Limb (tissue), 2 donors: ENCODE data around the gene CD200.
A peak's percentile ranks its signal among the peaks of the same experiment; 100 is the strongest.
"Not testable (repeated sequence)": the region's sequence is repeated elsewhere in the genome, so short reads cannot be mapped to it uniquely, and the experiment has no call there.

Source experiments
- DNase-seq, 2 donors: peaks; one replicate each; pipeline ENCODE4 v3.0.0-alpha.2; 2016; ENCODE audit errors: extremely low spot score in 2 of 2

CD200 gene

DNA sequence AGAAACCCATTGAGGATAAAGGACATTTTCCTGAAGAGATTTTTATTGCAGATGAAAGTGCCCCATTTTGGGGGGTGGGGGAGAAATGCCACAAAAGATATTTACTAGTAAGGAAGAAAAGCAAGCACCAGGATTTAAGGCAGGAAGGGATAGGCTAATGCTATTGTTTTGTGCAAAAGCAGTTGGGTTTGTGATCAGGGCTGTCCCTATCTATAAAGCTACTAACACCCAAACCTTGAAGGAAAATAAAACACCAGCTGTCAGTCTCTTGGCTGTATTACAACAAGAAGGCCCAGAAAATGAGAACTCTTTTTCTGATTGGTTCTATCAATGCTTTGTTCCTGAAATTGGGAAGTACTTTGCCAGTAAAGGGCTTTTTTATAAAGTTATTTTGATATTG, 56.0 kb downstream of the CD200 start:
- DNase-seq, result no peak

DNA sequence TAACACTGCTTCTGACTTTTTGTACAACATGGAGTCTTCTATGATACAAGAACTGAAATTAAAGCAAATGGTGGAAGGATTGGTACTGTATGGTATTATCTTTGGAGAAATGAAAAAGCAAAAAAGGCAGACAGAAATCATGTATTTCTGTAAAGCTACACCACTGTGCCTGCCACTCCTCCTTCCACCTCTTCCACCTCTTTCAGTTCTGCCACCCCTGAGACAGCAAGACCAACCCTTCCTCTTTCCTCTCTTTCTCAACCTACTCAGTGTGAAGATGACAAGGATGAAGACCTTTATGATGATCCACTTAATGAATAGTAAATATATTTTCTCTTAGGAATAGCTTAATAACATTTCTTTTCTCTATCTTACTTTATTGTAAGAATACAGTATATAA, 57.0 kb downstream of the CD200 start:
- no peak for DNase-seq

DNA sequence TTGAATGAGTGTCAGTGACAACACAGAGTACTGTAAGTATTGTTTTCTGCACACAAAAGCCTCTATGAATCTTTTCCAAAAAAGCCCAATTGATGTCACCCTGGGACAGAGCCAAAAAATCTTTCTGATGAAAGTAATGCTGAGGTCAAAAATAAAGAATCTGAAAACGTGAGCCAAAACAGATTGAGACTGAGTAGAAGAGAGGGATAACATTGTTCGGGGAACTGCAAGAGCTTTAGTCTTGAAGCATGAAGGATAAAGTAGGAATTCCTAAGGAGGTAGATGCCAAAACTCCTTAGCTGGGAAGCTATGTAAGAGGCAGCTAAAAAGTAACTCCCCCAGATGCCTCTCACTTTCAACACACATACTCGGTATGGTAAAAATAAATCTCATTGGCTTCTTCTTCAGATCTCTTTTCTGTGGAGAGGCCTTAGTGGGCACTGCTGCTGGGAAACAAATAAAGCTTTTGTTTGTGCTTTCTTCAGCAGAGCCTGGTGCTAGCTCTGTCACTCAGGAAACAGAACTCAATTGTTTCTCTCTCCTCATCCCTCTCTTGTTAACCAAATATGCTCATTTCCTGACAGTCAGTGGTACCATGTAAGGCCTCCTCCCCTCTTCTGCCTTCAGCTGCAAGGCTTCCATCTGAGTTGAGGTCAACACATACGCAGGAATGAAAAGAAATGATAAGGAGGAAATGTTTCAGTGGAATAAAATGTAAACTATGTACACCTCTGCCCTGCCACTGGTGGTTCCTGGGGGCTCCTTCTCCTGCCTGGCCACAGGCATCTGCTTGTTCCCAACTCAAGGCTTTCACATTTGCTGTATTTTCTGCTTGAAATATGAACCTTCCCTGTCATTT, 58.1 kb downstream of the CD200 start:
- DNase-seq, result peak; percentile 32 to 80

DNA sequence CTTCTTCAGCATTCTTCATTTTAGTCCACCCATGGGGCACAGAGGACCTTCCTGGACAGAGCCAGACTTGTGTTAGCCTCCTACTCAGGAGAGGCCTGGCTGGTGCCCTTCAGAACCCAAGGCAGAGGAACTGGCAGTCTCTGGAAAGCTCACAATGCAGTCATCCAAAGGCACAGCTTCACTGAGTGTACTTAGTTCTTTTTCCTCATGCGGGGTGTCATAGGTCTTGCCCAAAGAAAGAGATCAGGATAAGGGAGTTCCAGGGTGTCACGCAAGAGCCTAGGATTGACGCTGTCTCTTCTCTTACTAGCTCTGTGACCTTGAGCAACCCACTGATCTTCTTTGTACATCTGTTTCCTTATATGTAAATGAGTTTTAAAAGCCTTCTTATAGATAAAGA, 58.7 kb downstream of the CD200 start:
- DNase-seq, result no peak

DNA sequence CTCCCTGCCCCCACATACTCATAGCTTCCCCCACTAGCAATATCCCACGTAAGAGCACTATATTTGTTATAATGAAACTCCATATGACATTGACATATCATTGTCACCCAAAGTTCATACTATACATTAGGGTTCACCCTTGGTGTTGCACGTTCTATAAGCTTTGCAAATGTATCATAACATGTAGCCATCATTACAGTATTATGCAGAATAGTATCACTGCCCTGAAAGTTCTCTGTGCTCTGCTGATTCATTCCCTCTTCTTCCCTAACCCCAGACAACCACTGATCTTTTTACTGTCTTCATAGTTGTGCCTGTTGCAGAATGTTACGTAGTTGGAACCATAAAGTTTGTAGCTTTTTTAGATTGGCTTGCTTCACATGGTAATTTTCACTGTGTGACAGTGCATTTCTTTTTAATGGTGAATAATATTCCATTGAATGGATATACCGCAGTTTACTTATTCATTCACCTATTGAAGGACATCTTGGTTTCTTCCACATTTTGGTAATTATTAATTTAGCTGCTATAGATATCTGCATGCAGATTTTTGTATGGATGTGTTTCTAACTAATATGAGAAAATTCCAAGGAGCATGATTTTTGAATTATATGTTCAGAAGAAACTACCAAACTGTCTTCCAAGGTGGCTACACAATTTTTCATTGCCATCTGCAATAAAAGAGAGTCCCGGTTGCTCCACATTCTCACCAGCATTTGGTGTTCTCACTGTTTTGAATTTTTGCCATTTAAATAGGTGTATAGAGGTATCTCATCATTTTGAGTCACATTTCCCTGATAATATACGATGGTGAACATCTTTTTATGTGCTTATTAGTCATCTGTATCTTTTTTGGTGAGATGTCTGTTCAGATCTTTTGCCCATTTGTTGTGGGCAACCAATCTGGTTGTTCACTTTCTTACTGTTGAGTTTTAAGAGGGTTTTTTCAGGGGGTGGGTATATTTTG, 59.7 kb downstream of the CD200 start:
- DNase-seq, result no peak

DNA sequence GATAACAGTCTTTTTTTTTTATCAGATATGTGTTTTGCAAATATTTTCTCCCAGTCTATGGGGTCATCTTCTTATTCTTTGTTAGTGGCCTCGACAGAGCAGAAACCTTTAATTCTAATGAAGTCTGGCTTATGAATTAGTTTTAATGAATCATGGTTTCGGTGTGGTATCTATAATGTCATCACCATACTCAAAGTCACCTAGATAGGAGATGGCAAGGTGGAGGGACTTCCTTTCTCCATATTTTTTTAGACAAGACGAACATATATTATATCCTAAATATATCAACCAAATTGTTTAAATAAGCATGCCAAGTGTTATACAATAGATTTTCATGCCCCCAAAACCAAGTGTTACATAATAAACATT, 60.4 kb downstream of the CD200 start:
- no peak for DNase-seq

DNA sequence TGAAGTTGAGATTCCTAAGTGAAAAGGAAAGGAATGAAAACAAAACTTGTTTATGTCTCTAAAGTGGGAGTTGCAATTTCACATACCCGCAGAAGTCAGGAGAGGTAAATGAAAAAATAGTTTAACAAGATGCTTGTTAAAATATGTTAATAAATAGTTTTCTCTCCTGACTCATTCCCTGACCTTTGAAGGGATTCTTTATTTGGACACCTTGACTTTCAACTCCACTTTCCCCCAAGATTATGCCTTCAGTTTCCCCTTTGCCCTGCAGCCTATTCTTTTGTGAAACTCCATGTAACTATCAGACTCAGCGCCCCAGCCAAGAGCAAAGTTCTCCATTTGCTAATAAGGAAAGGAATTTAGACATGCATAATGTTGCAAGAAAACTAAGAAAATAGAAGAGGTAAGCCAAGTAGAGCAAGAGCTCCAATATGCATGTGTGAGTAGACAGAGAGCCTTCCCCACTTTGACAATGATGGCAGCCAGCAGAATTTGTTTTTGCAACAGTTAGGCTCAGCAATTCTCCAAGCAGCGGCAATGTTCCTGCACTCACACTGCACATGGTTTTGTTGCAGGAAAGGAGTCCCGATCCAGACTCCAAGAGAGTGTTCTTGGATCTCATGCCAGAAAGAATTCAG, 61.2 kb downstream of the CD200 start:
- no peak for DNase-seq

DNA sequence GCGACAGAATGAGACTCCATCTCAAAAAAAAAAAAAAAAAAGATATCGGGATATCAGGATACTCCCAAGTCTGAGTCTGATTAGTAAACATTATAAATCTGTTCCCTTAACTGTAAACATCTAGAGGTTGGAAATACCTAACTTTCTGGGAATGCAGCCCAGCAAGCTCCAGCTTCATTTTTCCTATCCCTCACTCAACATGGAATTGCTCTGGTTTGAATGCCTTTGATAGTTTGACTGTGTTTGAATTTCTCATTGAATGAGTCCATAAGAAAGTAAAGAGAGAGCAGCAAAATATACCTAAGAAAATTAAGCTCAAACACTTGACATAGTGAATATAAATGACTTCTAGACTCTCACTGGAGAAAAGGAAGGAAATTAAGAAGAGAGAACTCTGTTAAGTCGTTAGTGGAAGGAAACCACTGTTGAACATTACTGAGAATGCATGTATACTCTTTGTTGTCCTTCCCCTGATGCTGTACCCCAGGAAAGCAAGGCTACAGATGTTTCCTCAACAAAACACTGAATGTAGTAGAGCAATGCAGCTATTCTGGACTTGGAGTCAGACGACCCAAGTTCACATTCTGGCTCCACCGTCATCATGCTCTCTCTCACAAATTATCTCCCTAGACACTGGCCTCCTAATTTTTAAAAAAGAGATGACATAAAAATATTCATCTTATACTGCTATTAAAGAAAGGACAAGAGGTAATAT, 62.4 kb downstream of the CD200 start:
- peak in 1 of 2 donors; percentile 24 for DNase-seq

DNA sequence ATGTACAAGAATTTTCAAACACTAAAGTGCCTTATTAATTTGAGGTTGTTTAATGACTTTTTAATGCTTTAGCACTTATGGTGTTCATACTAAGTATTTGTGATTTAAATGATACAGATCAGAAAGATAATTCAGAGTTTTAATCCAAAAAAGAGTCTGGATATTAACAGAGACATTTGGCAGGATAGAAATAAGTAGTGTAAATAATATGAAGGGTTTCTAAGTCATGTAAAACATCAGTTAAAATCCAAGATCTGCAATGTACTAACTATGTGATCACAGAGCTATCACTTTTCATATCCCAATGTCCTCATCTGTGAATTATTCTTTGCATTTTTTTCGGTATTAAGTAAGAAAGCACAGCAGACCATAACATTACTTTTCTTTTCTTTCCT, 62.9 kb downstream of the CD200 start:
- no peak for DNase-seq

DNA sequence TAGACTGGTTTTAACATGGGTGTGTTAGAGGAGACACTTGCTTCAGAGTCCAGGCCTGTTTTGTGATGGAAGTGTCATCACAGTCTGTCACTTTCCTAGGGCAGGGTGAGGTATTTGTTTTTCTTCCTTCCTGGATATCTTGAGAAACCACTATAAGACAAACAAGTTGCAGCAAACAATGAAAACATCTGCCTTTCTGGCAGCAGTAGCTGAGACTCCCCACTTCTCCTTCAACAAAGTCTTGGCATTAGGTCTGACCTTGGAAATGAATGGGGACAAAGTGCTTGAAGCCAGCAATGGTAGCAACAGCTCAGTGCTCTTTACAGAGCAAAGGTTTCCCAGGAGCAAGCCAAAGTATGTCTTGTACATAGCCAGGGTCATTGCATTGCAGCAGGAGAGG, 64.6 kb downstream of the CD200 start:
- DNase-seq, result no peak

DNA sequence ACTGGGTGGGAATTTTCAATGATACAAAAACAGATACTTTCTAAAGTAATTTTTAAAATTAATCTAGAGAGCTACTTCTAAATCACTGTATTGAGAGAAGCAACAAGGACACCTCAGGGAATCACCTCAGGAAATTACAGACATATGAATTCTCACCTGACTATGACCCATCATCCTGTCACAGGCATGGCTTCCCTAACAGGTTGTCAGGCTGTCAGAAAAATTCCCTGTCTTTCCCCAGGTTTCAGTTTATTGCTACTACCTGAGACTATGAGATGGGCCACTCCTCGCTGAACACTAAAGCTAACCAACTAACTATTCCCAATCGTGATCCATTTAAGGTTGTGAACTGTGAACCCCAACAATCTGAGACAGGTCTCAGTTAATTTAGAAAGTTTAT, 66.1 kb downstream of the CD200 start:
- no peak for DNase-seq

DNA sequence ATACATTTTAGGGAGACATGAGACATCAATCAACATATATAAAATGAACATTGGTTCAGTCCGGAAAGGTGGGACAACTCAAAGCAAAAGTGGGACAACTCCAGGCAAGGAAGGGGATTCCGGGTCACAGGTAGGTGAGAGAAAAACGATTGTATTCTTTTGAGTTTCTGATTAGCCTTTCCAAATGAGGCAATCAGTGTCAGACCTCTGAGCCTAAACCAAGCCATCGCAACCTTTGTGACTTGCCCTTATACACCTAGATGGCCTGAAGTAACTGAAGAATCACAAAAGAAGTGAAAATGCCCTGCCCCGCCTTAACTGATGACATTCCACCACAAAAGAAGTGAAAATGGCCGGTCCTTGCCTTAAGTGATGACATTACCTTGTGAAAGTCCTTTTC, 66.6 kb downstream of the CD200 start:
- not testable (repeated sequence) for DNase-seq

DNA sequence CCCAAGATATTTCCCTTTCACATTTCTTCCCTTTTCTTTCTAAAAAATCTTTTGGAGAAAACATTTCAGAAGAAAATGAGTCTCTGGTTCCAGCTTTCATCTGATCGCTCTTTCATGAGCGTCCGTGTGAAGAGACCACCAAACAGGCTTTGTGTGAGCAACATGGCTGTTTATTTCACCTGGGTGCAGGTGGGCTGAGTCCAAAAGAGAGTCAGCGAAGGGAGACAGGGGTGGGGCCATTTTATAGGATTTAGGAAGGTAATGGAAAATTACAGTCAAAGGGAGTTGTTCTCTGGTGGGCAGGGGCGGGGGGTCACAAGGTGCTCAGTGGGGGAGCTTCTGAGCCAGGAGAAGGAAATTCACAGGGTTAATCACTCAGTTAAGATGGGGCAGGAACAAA, 67.4 kb downstream of the CD200 start:
- DNase-seq, result not testable (repeated sequence)

DNA sequence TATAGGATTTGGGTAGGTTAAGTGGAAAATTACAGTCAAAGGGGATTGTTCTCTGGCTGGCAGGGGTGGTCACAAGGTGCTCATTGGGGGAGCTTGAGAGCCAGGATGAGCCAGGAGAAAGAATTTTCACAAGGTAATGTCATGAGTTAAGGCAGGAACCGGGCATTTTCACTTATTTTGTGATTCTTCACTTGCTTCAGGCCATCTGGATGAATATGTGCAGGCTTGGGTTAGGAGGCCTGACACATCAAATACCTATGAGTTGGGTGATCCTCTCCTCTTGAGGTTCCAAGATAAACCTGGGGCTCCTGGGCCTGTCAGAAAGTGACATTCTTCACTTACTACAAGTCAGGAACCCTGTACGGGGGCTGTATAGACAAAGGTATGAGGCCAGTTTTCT, 68.7 kb downstream of the CD200 start:
- no peak for DNase-seq

DNA sequence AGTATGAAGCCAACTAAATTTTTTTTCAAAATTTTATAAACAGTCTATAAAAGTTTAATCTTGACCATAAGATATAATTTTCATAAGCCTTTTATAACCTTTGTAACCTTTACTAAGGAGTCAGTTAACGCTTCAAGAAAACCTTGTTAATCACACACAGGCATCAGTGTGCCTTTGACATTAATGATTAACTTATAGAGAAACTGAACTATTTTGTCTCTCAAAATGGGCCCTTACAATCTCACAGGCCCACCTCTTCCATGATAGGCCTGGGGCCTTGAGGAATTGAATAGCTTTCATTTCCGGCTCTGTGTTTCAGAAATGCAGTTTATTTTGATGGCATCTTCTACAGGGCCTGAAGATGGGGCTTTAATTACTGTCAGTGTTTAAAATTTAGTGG, 70.1 kb downstream of the CD200 start:
- DNase-seq, result no peak

DNA sequence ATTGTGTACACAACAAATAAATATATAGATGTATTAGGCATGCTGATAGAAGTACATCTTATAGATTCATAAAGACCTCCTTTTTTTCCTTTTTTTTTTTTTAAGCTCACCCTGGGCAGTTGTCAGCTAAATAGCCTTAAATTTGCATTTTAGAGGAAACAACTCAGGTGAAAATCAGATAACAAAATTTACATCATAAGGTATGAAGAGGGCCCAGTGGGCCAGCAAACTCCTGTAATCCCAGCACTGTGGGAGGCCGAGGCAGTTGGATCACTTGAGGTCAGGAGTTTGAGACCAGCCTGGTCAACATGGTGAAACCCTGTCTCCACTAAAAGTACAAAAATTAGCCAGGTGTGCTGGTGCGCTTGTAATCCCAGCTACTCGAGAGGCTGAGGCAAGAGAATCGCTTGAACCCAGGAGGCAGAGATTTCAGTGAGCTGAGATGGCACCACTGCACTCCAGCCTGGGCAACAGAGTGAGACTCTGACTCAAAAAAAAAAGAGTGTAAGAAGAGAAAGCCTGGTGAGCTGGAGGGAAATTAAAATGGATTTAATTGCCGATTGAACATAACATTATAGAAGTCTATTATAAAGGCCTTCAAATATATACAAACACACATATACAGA, 72.1 kb downstream of the CD200 start:
- DNase-seq, result not testable (repeated sequence)

DNA sequence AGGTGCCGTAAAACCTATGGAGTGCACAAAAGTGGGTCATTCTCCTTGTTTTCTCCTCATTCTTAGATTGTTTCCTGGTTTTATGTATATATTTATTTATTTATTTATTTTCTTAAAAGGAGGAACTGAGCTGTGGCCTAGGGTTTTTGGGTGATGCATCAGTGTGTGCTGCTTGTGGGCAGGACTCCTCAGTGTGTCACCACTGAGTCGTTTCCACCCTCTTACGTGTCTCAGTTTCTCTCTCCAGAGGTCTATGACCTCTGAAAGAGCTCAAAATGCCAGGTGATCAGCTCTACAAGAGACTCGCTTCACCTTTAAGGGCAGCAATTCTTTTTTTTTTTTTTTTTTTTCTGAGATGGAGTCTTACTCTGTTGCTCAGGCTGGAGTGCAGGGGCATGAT, 72.9 kb downstream of the CD200 start:
- no peak for DNase-seq

DNA sequence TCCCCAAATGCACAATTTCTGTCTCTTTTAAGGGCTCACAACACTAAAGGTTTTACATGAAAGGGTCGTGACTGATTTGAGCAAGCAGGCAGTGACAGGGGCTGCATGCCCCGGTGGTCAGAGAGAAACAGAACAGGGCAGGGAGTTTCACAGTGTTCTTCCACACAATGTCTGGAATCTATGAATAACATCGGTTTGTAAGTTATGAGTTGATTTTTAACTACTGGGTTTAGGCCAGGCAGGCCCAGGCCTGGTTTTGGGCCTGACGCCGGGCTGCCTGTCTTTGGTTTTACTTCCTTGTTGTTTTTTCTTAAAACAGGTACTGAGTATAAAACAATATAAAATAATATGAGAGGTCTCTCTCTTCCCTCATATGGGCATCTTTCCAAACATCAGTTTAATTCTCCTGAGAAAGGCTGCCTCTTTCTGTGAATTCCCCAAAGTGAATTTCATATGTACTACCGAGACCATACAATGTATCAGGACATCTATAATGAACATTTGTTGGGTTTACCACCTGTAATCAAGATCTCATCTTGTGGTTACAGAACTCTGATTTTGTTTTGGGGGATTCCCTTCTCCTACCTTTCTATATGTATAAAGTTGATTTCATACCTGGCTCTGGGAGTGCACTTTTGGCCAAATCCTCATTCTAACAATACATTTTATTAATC, 74.4 kb downstream of the CD200 start:
- DNase-seq, result no peak

DNA sequence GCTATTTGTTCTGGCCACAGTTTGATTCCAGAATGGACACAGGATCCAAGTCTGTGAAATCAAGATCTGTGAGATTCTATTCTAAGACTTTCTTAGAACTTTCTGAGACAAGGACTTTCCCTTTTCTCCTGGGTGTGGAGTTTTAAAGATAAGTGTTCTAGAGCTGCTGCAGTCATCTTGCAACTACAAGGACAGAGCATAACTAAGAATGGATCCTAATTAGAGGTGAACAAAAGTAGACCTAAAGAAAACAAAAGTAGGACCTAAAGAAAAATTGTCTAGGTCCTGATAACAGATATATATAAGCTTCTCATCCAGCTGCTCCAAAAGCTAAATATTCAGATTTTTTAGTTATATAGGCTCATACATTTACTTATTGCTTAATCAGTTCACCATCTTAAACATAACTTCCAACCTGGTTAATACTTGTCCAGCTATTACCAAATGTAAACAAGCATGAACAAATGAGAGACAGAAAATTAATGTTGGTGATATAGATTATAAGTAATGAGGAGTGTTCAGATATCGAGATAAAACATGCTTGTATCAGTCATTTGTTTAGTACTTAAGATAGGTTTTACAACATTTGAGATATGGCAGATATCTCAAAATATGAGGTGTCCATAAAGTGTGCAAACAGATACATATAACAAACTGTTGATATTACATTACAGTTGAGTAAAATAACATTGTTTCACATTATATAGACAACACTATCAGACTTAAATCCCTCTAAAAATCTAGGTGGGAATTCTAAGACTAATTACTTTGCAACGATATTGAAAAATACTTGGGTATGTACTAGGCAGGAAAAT, 75.1 kb downstream of the CD200 start:
- no peak for DNase-seq

DNA sequence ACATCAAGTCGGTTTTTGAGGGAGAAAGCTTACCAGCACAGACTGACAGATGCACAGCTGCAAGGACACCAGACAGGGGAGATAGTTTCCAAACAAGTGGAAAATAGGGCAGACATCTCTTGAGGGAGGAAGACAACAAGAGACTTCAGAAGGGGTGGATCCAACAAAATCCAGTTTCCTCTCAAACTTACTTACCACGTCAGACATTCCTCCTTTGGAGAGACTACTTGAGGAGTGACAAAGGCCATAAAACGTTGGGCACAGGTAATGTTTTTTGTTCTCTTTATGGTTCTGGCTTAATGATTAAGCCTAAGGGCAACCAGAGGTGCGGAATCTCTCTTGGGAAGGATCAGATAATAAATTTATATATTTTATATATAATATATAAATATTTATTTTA, 76.1 kb downstream of the CD200 start:
- DNase-seq, result no peak
